NT2/D1 (cell line): Measurements from ENCODE around the gene TRAF7.

ENCODE experiments used
- DNase-seq: peaks from one replicate; pipeline ENCODE4 v3.0.0-alpha.2; 2011; ENCODE audit warnings: low read depth, low spot score
- H3K27me3 ChIP-seq: 2 replicates; pipeline ENCODE4 v1.6.0; 2011; ENCODE audit warnings: mild to moderate bottlenecking; ENCODE audit not compliant: insufficient read length, insufficient read depth
- H3K36me3 ChIP-seq: 2 replicates; pipeline ENCODE4 v1.6.1; 2011; ENCODE audit warnings: mild to moderate bottlenecking, low read length, mixed read lengths; ENCODE audit not compliant: insufficient read depth, insufficient read length
- H3K4me1 ChIP-seq: 2 replicates; pipeline ENCODE4 v1.5.1; 2011; ENCODE audit not compliant: insufficient read depth, insufficient read length
- H3K4me3 ChIP-seq: 2 replicates; pipeline ENCODE4 v1.5.1; 2011; ENCODE audit warnings: low read depth; ENCODE audit not compliant: insufficient read length
- H3K9ac ChIP-seq: 2 replicates; pipeline ENCODE4 v1.6.0; 2011; ENCODE audit warnings: low read depth; ENCODE audit not compliant: insufficient read length
- H3K9me3 ChIP-seq: 2 replicates; pipeline ENCODE4 v1.5.1; 2011; ENCODE audit warnings: mild to moderate bottlenecking, low read length; ENCODE audit not compliant: insufficient read depth
- SUZ12 ChIP-seq: IDR thresholded peaks from 2 replicates; pipeline ENCODE4 v1.6.1; 2011; ENCODE audit not compliant: insufficient read length, insufficient read depth; ENCODE audit errors: extremely low read depth
- YY1 ChIP-seq: IDR thresholded peaks from 2 replicates; pipeline ENCODE4 v1.6.1; 2011; ENCODE audit not compliant: insufficient read length, insufficient read depth
- ZNF274 ChIP-seq: IDR thresholded peaks from 2 replicates; pipeline ENCODE4 v1.6.1; 2011; ENCODE audit warnings: mild to moderate bottlenecking, low read depth, low read length

Gene TRAF7

GRCh38 chr16:2204416-2205103 is 49.0 kb downstream of the TRAF7 start:
- Histone ChIP-seq H3K27me3 (no peaks in the 10 kb centered on the region), H3K4me3 (peak overlapping the region; percentile 89), H3K36me3 (peaks cover 37% of the 10 kb centered on the region), H3K9ac (peak overlapping the region; percentile 88), H3K9me3 (0 out of 2 replicates have a peak, but pooled peaks cover 5% of the 10 kb centered on the region), H3K4me1 (peaks cover 7% of the 10 kb centered on the region)
- DNase-seq = no peak
- TF ChIP-seq SUZ12 (no peak), ZNF274 (no peak), YY1 (no peak)

GRCh38 chr16:2205104-2205966 is 49.8 kb downstream of the TRAF7 start, which contains the start of gene MLST8:
TSS of gene MLST8 (plus strand) at chr16:2205454. CDS start at chr16:2206086, 632 bp downstream.
- DNase-seq = peak; percentile 70
- Histone ChIP-seq H3K4me3 (peak within 1 kb of the TSS; percentile 89), H3K36me3 (peaks cover 44% of the 10 kb centered on the region), H3K4me1 (peaks cover 11% of the 10 kb centered on the region), H3K9ac (peak within 1 kb of the TSS; percentile 97), H3K27me3 (no peaks in the 10 kb centered on the region), H3K9me3 (0 out of 2 replicates have a peak, but pooled peaks cover 2% of the 10 kb centered on the region)
- TF ChIP-seq ZNF274 (no peak), SUZ12 (no peak), YY1 (no peak)

- H3K36me3 ChIP-seq = peaks cover 50% of the 10 kb centered on the region
- TF ChIP-seq SUZ12 (no peak), ZNF274 (no peak), YY1 (no peak)
- no peaks in the 10 kb centered on the region for H3K9me3 ChIP-seq
- H3K4me1 ChIP-seq = peaks cover 17% of the 10 kb centered on the region
- H3K27me3 ChIP-seq = no peaks in the 10 kb centered on the region
- H3K4me3 ChIP-seq = peak overlapping the region; percentile 89
- peak overlapping the region; percentile 97 for H3K9ac ChIP-seq
- DNase-seq = no peak
Observed at GRCh38 chr16:2205967-2206313, 50.4 kb downstream of the TRAF7 start.

GRCh38 chr16:2206420-2206779 is 50.8 kb downstream of the TRAF7 start:
- peaks cover 20% of the 10 kb centered on the region for H3K4me1 ChIP-seq
- peaks cover 52% of the 10 kb centered on the region for H3K36me3 ChIP-seq
- DNase-seq = no peak
- no peaks in the 10 kb centered on the region for H3K27me3 ChIP-seq
- peak overlapping the region; percentile 89 for H3K4me3 ChIP-seq
- TF ChIP-seq YY1 (no peak), ZNF274 (no peak), SUZ12 (no peak)
- H3K9ac ChIP-seq = peak overlapping the region; percentile 97
- H3K9me3 ChIP-seq = no peaks in the 10 kb centered on the region

GRCh38 chr16:2206780-2207433 is 51.3 kb downstream of the TRAF7 start:
- no peak for TF ChIP-seq YY1
- TF ChIP-seq SUZ12 = no peak
- no peak for TF ChIP-seq ZNF274
- Histone ChIP-seq H3K36me3 (peaks cover 57% of the 10 kb centered on the region), H3K4me1 (peaks cover 24% of the 10 kb centered on the region), H3K9ac (peak overlapping the region; percentile 27), H3K27me3 (no peaks in the 10 kb centered on the region), H3K9me3 (no peaks in the 10 kb centered on the region), H3K4me3 (no peak overlapping the region)
- no peak for DNase-seq

- no peaks in the 10 kb centered on the region for H3K27me3 ChIP-seq
- peaks cover 67% of the 10 kb centered on the region for H3K36me3 ChIP-seq
Observed at GRCh38 chr16:2207872-2208271, 52.3 kb downstream of the TRAF7 start.

GRCh38 chr16:2208308-2208707 is 52.7 kb downstream of the TRAF7 start:
- Histone ChIP-seq H3K9ac (no peak overlapping the region), H3K4me1 (peaks cover 36% of the 10 kb centered on the region), H3K27me3 (no peaks in the 10 kb centered on the region), H3K9me3 (no peaks in the 10 kb centered on the region), H3K36me3 (peaks cover 71% of the 10 kb centered on the region), H3K4me3 (no peak overlapping the region)
- DNase-seq = no peak
- TF ChIP-seq SUZ12 = no peak
- TF ChIP-seq YY1 = no peak
- TF ChIP-seq ZNF274 = no peak

More at GRCh38 chr16:2207872-2208271, 52.3 kb downstream of the TRAF7 start:
- Histone ChIP-seq H3K4me3 (no peak overlapping the region), H3K4me1 (peaks cover 33% of the 10 kb centered on the region), H3K9ac (no peak overlapping the region), H3K9me3 (no peaks in the 10 kb centered on the region)
- TF ChIP-seq YY1 = no peak
- TF ChIP-seq SUZ12 = no peak
- no peak for TF ChIP-seq ZNF274
- no peak for DNase-seq
